GM19099 (cell line): ENCODE measurements around the gene SLC35D3.

Source experiments
- POLR2A ChIP-seq: IDR thresholded peaks from 3 replicates; pipeline ENCODE4 v1.6.1; 2011; ENCODE audit warnings: low read depth; ENCODE audit not compliant: insufficient read length; ENCODE audit errors: extremely low read depth

SLC35D3 gene

GRCh38 chr6:136921936-136922684, at the start of gene SLC35D3:
Gene SLC35D3, plus strand, starts transcription at chr6:136922301. Its CDS starts 128 bp downstream, at chr6:136922429.
- no peak for TF ChIP-seq POLR2A

GRCh38 chr6:136873748-136874147, 48.4 kb upstream of the SLC35D3 start:
- TF ChIP-seq POLR2A, result no peak

GRCh38 chr6:136880748-136881460, 41.2 kb upstream of the SLC35D3 start:
- TF ChIP-seq POLR2A, result no peak

- TF ChIP-seq POLR2A, result no peak
Measured at GRCh38 chr6:136886091-136886490, 36.0 kb upstream of the SLC35D3 start.

- no peak for TF ChIP-seq POLR2A
Measured at GRCh38 chr6:136887953-136888352, 34.1 kb upstream of the SLC35D3 start.

GRCh38 chr6:136889271-136890193, 32.6 kb upstream of the SLC35D3 start:
- no peak for TF ChIP-seq POLR2A

- TF ChIP-seq POLR2A, result no peak
Measured at GRCh38 chr6:136890194-136890839, 31.8 kb upstream of the SLC35D3 start.

GRCh38 chr6:136890986-136891385, 31.1 kb upstream of the SLC35D3 start:
- no peak for TF ChIP-seq POLR2A

GRCh38 chr6:136893187-136893586, 28.9 kb upstream of the SLC35D3 start:
- TF ChIP-seq POLR2A, result no peak

- TF ChIP-seq POLR2A, result no peak
Measured at GRCh38 chr6:136895901-136896300, 26.2 kb upstream of the SLC35D3 start.

GRCh38 chr6:136897071-136897470, 25.0 kb upstream of the SLC35D3 start:
- TF ChIP-seq POLR2A, result no peak

- no peak for TF ChIP-seq POLR2A
Measured at GRCh38 chr6:136901212-136901784, 20.8 kb upstream of the SLC35D3 start.

GRCh38 chr6:136914947-136915346, 7.2 kb upstream of the SLC35D3 start:
- no peak for TF ChIP-seq POLR2A

GRCh38 chr6:136918706-136919105, 3.4 kb upstream of the SLC35D3 start:
- no peak for TF ChIP-seq POLR2A

- TF ChIP-seq POLR2A, result no peak
Measured at GRCh38 chr6:136920216-136920615, 1.9 kb upstream of the SLC35D3 start.
